Lung microvascular endothelial cell (primary cell): ENCODE results near the gene GRID2. TPM values are rescaled to one million over a fixed set of nuclear protein-coding genes. Genes with fewer than 3 reads are reported as not detected.

ENCODE experiments used
- DNase-seq, 2 donors: peaks; one replicate each; pipeline versions ENCODE4 v3.0.0 to v3.0.0-alpha.2; 2010; ENCODE audit warnings: low read depth in 2 of 2
- total RNA-seq: library from RNA; depleted of rRNA; stranded (reverse); fragments of >200 nt; gene quantifications from 2 replicates; pipeline ENCODE4 v1.2.1, GENCODE V29; 2014

Gene GRID2
- total RNA-seq, 1 donor from 2014 or later = not detected

DNA sequence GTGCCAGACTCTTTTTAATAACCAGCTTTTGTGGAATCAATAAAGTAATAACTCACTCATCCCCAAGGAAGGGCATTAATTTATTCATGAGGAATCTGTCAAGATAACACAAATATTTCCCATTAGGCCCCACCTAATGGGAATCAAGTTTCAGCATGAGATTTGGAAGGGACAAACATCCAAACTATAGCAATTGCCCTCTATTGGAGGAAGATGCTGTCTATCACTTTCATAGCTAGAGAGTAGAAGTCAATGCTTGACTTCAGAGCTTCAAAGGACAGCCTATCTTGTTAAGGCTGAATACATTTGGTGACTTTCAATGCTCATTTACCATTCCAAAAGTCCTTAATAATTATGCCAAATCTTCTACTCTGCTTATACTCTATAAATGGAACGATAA, 1439.9 kb downstream of the GRID2 start:
- DNase-seq = no peak

DNA sequence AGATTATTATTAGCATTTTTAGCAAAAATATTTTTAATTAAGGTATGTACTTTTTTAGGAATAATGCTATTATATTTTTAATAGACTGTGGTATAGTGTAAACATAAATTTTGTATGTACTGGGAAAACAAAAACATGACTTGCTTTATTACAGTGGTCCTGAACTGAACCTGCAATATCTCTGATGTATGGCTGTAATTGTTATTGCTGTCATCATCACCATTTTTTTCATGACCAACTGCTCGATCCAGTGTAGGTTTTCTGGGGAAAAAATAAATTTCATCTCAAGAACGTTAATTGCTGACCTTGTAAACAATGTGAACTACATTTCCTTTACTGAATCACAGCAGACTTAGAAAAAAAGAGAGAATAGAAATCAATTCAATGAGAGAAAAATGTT, 1441.2 kb downstream of the GRID2 start:
- no peak for DNase-seq

DNA sequence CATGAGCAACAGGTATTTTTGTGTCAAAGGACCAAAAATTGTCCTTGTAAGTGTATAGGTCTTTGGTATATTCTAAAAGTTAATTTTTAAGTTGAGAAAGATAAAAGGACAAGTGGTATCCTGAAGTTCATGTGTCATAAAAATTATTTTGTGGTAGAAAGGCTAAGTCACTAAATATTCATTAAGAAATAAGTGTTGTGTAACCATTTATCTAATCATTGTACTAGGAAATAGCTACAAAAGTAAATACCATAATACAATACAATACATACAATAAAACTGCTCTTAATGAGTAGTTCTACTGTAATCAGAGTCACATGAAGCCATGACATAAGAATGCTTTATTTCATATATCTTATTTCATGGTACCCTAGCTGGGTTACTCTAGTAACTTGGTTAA, 1442.3 kb downstream of the GRID2 start:
- DNase-seq = no peak

- no peak for DNase-seq
These were observed 1443.5 kb downstream of the GRID2 start for GRCh38 chr4:93747220-93747619.

GRCh38 chr4:93748373-93749291, 1444.9 kb downstream of the GRID2 start:
- no peak for DNase-seq

GRCh38 chr4:93749292-93749761, 1445.6 kb downstream of the GRID2 start:
- no peak for DNase-seq

DNA sequence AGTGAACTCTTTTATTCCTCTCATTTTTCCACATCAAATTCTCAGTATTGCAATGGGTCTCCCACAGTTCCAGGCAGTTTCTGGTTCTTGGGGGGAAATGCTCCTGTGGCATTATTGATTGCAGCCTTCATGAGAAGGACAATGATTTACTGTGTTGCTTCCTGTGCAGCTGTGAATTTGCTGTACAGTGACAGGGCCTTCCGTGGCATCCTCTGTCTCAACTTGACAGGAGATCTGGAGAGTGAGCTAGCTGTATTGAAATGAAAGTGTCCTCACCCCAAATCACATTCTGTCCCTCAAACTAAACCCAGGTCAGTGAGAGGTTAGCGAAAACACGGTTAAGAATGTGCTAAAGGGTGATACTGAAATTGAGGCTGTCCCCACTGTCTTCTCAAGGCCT, 1447.6 kb downstream of the GRID2 start:
- DNase-seq = no peak

DNA sequence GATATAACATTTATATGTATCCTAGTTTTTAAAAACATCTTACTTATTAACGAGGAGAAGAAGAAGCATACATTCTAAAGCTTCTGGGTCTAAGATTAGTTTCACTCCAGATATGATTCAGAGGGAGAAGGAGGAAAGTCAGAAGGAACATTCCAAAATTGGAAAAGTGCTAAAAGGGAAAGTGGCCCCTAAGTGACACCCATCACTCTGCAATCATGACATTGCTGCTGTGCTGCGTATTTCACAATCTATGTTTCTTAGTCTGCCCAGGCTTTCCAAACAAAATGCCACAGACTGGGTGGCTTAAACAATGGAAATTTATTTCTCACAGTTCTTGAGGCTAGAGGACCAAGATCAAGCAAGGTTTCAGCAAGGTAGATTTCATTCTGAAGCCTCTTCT, 1452.3 kb downstream of the GRID2 start:
- no peak for DNase-seq

- no peak for DNase-seq
These were observed 1455.7 kb downstream of the GRID2 start for GRCh38 chr4:93759506-93759905.

DNA sequence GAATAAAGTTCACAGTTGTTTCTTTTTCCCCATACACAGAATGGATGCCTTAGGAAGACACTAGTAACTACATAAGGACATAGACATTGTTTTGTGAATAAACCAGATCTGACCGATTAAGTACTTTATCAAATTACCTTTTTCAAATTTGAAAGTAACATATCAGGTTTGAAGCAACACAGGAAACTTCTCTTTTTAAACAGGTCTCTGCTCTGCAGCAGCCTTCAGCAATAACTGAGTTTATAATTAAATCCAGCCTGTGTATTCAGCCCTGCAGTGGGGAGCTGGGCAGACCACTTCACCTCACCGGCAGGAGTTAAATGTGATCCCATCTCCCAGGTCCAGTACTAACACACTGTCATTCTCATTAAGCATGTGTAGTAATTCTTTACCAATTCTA, 1456.5 kb downstream of the GRID2 start:
- no peak for DNase-seq

- DNase-seq = no peak
These were observed 1457.5 kb downstream of the GRID2 start for GRCh38 chr4:93761286-93761685.

GRCh38 chr4:93764639-93765246, 1461.0 kb downstream of the GRID2 start:
- DNase-seq = peak; percentile 39 to 55

DNA sequence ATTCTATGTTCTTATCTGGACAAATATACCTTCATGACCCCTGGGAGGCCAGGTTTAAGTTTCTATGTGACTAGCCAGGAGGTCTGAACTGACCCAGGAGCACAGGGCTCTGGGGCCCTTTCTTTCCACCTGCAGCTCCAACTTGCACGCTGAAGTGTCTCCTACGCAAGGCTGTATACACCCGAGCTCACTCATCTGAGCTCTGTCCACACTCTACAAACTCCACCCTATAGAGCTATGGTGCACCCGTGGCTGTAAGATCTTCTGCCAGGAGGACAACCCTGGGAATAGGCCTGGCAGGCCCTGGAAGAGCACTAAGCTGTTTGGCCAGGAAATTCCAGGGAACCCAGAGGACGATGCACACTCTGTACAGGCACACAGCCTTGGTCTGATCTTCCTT, 1464.2 kb downstream of the GRID2 start:
- no peak for DNase-seq

DNA sequence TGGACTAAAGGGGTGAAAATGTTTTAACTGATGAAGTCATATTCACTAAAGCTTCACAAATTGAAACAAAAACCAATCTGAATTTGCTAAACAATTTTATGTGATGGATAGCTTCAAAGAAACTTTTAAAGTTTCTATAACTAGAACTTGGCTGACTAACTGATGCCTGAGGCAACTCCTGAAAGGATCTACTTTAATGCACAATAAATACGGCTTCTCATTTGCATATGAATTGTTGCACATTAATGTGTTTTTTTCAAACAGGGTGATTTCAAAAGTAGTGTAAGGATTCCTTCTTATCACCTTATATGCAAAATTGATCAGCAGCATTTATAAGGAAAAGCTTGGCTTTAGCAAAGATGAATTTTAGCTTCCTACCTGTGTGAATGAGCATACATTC, 1466.4 kb downstream of the GRID2 start:
- DNase-seq = no peak

DNA sequence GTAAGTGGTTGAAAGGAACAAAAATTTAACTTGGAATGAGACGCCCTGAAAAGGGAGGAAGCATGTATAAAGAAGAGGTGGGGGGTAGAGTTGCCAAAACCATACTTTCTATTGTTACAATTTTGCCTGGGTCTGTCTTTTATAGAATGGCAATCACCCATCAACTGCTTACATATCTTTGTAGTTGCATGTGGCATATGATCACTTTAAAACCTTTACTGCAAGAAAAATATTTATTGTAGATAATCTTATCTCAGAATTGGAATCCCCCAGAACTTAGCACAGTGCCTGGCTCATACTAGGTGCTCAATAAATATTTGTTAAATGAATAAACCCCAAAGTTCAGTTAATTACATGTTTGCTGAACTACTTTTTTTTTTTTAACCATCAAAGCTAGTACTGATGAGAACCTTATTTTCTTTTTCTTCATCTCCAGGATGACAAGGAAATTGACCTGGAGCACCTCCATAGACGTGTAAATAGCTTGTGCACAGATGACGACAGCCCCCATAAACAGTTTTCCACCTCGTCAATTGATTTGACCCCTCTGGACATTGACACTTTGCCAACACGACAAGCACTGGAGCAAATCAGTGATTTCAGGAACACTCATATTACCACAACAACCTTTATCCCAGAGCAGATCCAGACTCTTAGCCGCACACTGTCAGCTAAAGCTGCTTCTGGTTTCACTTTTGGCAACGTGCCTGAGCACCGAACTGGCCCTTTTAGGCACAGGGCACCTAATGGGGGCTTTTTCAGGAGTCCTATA, 1468.1 kb downstream of the GRID2 start:
- DNase-seq = no peak

DNA sequence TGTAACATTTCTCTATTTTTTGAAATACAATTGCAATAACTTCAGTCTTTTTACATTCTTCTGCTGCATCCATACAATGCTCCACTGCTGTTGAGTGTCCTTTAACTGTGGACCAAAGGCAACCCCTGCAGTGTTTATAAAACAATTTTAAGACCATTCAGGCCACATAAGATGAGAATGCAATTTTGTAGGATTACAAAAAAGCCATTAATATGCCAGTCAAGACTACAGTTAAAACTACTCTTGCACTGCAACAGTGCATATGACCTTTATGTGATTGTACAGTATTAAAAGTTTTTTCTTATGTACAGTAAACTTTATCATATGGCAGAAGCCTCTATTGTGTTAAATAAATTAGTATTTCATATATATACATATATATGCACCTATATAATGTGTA, 1469.1 kb downstream of the GRID2 start:
- DNase-seq = no peak

DNA sequence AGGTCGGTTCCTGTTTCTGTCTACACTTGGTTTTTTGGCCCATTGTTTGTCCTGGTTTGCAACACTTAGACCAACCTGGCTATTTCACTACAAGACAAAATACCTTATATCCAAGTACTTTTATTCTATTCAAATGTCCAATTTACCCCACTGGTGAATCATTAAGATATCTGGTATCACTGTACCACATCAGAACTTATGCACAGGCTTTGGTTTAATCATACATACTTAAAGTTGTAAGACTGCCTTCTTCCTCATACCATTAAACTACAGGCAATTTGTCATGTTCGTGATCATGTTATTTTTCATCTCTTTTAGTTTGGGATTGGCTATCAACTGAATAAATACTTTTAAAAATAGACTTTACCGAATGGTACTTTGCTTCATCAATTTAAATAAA, 1471.8 kb downstream of the GRID2 start:
- DNase-seq = no peak

GRCh38 chr4:93776386-93777080, 1472.8 kb downstream of the GRID2 start:
- DNase-seq = peak; percentile 11 to 21

- no peak for DNase-seq
These were observed 1473.3 kb downstream of the GRID2 start for GRCh38 chr4:93777081-93777460.

DNA sequence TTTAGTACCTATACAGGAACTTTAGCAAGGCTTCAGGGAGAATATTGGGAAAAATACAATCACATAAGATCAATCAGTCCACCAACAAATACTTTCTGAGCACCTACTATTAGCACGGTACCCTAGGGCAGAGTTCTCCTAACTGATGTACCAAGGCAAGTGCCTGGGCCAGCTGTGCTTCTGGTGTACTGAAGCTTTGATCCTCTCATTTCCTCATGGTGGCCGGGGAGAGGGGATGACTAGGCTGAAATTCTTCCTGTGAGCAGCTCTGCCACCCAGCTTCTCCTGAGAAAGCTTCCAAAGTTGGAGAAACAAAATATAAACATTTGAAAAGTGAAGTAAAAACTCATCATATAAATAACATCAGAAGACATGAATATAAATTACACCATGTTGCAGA, 1475.5 kb downstream of the GRID2 start:
- DNase-seq = no peak

DNA sequence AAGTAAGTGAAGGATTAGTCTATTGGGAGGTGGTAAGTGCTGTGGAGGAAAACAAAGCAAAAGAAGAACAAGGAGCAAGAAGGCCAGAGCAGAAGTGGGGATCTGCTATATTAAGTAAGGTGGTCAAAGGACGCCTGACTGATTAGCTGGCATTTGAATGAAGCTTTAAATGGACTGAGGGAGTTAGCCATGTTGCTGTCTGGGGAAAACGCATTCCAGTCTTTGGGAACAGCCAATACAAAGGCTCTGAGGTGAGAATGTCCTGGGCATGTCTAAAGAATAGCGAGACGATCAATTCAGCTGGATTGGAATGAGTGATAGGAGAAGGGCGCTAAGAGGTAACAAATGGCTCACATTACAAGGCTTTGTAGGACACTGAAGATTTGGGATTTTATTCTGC, 1476.3 kb downstream of the GRID2 start:
- no peak for DNase-seq

DNA sequence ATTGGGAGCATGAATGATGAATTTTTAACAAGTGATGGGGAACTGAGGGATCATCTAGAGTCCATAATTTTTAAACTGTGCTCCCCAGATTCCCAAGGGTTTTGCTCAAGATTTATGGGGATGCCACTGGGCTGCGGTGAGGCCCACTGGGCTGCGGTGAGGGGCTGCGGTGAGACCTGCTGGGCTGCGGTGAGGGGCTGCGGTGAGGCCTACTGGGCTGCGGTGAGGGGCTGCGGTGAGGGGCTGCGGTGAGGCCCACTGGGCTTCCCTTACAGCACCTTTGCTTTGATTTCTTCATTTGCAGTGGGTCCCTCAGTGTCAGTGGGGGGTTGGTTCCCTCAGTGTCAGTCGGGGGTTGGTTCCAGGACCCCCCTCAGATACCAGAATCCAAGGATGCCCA, 1477.4 kb downstream of the GRID2 start:
- DNase-seq = no peak
